ENCODE data around the gene MAN2A2.

MAN2A2 gene

DNA sequence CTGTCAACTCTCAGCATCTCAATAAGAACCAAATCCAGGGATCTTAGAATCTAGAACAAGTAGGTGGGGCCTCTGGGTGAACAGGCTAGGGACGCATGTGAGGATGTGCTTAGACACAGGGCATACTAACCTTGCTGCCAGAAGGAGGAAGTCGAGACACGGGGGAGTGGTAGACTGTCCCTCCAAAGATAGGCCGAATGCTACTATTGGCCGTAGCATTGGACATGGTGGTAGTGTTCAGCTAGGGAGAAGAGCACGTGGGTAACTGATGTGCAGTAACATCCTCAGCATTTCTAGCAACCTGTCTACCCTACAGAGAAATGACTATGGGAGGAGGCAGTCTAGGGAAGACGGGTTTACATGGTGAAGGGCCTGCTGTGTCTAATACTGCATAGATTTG, 67.2 kb downstream of the MAN2A2 start:
- DNase-seq, result no peak

DNA sequence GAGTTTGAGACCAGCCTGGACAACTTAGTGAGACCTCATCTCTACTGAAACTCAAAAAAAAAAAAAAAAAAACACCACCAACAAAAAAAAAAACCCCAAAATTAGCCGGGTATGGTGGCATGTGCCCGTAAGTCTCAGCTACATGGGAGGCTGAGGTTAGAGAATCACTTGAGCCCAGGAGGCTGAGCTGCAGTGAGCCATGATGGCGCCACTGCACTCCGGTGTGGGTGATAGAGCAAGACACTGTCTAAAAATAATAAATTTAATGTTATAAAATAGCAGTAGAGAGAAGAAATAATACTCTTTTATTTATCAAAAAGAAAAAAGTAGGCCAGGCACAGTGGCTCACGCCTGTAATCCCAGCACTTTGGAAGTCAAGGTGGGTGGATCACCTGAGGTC, 69.0 kb downstream of the MAN2A2 start:
- no peak for DNase-seq
